Suprapubic skin (tissue), 4 donors: ENCODE measurements around the gene FMN1.

ENCODE experiments used
- CTCF ChIP-seq, 2 donors: fragments of 200-600 bp in 1 of 2; fragments of 450-650 bp in 1 of 2; sonication (generic) in 1 of 2; IDR thresholded peaks; one replicate each; pipeline ENCODE4 v1.5.1; 2016 to 2019; ENCODE audit warnings: antibody characterized with exemption in 2 of 2, mild to moderate bottlenecking in 1 of 2, moderate library complexity in 1 of 2
- EP300 ChIP-seq: sonication (generic); formaldehyde crosslinking; IDR thresholded peaks from one replicate; pipeline ENCODE4 v1.6.1; 2017; ENCODE audit warnings: antibody characterized with exemption
- POLR2A ChIP-seq, 2 donors: fragments of 450-650 bp; IDR thresholded peaks; one replicate each; pipeline ENCODE4 v1.6.1; 2017; ENCODE audit warnings: antibody characterized with exemption in 2 of 2, mild to moderate bottlenecking in 2 of 2, moderate library complexity in 2 of 2
- POLR2AphosphoS5 ChIP-seq, 3 donors: sonication (generic); formaldehyde crosslinking; IDR thresholded peaks; one replicate each; pipeline ENCODE4 v1.6.1; 2017; ENCODE audit warnings: antibody characterized with exemption in 3 of 3

GRCh38 chr15:33057845-33058244 is 136.7 kb downstream of the FMN1 start:
- TF ChIP-seq CTCF (IDR thresholded peaks at IDR 0.05) (no peak), POLR2AphosphoS5 (IDR thresholded peaks at IDR 0.05) (no peak), POLR2A (IDR thresholded peaks at IDR 0.05) (no peak), EP300 (no peak)
